KBM-7 (cell line): ENCODE measurements around the gene TFIP11.
"Not testable (repeated sequence)": the region's sequence is repeated elsewhere in the genome, so short reads cannot be mapped to it uniquely, and the experiment has no call there.

Experiments used
- DNase-seq: peaks from one replicate; pipeline ENCODE4 v3.0.0-alpha.2; 2015
- in situ Hi-C: fragments of 300-500 bp; cut with MboI; formaldehyde crosslinking; loops from 2 replicates; pipeline ENCODE4 v1.14.3; 2020; ENCODE audit warnings: low sequenced_read_pairs, low pct_unique_long_range_greater_than_20kb, mixed read lengths

The TFIP11 gene

DNA sequence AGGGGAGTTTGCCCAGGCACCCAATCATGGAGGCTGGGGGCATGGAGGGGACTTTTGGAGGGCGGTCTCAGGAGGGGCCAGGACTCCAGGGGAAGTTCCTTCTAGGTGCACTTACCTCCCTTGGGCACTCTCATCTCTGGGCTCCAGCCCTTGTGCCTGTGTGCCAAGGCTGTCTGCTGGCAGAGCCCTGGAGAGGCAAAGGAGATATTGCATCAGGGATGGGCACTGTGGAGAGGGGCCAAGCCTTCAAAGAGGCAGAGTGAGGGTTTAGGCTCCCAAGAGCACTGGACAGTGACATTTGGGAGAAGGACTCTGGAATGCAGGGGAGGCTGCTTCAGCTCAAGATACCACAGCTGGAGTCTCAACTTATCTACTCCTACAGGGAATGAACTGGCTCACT is 32.2 kb upstream of the TFIP11 start:
- DNase-seq = no peak
- in situ Hi-C loops = no loop called here

DNA sequence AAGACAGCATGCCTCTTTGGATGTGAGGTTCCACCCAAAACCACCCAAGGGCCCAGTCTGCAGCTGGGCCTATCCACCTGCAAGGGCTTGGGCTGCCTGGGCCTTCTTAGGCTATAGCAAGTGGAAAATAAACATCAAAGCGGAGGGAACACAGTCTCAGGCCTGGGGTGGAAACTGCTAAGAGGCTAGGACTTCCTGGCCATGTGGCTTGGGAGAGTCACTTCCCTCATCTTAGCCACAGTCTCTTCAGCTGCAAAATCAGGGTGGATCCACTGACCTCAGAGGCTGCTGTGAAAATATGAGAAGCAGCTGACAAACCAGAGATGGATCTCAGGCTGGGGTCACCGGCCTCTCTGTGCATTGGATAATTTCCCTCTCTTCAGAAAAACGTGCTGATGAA is 30.6 kb upstream of the TFIP11 start:
- in situ Hi-C loops = no loop called here

DNA sequence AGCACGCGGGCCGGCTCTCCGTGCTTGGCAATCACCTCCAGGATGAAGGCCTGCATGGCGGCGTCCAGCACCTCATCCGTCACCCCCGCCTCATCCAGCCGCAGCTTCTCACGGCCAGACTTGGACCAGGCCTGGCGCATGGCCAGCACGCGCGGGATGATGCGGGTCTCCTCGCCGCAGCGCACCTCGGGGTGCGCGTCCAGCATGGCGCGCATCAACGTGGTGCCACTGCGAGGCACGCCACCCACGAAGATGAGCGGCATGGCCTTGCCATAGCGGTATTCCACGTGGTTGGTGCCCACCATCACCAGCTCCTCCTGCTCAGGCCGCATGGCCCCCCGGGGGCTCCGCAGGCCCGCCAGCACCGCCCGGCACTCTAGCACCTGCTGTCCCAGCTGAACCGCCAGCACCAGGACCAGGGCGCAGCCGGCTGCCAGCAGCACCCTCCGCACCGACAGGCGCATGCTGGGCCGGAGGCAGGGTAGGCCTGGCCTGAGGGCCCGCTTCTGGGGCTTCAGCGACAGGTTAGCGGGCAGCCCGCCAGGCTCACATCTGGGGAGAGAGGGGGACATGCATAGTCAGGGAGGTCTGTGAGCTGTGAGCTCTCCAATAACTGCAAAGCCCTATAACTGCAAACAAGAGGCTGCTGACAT is 29.0 kb upstream of the TFIP11 start:
- in situ Hi-C loops = no loop called here
- no peak for DNase-seq

More for the DNA sequence above, 30.6 kb upstream of the TFIP11 start:
- peak; percentile 57 for DNase-seq

DNA sequence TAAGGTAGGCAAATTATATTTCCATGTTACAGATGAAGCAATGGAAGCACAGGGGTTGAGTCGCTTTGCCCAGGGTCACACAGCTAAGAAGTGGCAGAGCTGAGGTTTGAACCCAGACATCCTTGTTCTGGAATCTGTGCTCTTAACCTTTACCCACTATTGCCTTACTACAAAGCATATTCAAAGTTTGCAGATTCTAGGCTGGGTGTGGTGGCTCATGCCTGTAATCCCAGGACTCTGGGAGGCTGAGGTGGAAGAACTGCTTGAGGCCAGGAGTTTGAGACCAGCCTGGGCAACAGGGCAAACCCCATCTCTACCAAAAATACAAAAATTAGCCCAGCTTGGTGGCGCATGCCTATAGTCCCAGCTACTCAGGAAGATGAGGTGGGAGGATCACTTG is 27.8 kb upstream of the TFIP11 start:
- no peak for DNase-seq
- in situ Hi-C loops = no loop called here

DNA sequence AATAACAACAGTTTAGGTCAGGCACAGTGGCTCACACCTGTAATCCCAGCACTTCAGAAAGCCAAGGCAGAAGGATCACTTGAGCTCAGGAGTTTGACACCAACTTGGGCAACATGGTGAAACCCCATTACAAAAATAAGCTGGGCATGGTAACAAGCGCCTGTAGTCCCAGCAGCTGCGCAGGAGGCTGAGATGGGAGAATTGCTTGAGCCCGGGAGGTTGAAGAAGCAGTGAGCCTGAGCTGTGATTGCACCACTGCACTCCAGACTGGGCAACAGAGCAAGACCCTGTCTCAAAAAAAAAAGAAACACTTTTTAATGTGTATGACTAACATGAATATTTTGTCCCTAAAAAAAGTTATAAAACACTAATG is 24.5 kb upstream of the TFIP11 start:
- DNase-seq = no peak
- in situ Hi-C loops = no loop called here

DNA sequence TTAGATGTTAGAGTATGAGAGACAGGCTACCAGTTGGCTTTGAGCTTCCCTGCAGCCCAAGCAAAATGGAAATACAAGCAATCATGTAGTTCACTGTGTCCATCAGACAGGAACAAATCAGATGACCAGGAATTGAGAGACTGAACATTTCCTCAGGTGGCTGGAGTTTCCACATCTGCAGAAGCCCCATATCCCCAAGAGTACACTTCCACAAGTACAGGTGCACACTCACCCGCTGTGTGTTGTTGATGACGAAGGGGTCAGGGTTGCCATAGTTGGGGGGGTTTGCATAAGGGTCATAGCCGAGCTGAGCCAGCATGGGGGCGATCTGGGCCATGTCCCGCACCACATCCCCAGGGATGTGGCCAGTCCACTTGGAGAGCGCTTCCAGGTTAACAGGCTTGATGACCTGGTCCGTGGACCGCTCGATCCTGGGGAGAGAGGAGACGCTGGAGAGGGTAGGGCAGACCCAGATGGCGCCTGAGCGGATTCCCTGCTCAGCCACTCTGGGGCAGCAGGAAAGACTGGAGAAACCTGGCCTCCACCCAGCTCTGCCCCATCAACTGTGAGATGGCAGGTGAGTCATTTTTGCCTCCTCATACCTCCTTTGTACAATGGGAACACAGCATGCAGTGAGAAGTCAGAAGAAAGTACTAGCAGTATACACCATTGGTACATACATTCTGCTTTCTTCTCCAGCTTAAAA is 23.9 kb upstream of the TFIP11 start:
- DNase-seq = no peak
- in situ Hi-C loops = no loop called here

DNA sequence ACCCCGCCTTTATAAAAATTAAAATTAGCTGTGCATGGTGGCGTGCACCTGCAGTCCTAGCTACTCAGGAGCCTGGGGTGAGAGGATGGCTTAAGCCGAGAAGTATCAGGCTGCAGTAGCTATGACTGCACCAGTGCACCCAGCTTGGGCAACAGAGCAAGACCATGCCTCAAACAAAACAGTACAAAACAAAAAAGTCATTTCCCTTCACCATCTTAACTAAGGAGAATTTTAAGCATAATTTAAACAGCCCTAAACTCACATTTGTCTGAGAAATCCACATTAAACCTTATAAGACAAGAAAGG is 23.3 kb upstream of the TFIP11 start:
- no peak for DNase-seq
- in situ Hi-C loops = no loop called here

DNA sequence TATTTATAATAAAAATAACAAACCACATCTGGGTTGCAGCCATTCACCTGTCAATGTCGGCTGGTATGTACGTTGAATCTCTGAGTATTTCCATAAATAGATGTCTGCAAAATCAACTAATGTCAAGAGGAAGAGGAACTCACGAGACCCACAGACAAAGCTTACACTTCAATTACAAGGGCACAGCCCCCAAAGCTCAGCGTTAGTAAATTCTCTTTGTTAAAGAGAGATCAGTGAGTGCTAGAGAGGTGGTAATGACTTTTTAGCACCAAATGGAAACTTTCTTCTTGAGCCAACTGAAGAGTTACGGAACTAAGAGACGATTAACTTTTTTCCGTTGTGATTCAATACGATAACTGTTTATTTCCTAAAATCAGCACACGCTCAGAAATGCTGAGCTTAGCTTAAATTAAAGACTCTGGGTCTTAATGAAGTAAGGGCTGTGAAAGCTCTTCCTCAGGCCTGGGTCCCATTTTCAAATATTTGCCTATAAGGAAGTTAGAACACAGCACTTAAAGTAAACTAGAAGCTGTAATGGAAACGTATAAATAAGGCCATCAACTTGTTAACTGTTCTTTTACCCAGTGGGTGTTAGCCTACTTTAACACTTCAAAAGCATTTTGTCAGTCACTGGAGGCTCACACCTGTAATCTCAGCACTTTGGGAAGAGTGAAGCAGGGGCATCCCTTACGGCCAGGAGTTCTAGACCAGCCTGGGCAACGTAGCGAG is 22.8 kb upstream of the TFIP11 start:
- peak; percentile 30 for DNase-seq
- in situ Hi-C loops = no loop called here

DNA sequence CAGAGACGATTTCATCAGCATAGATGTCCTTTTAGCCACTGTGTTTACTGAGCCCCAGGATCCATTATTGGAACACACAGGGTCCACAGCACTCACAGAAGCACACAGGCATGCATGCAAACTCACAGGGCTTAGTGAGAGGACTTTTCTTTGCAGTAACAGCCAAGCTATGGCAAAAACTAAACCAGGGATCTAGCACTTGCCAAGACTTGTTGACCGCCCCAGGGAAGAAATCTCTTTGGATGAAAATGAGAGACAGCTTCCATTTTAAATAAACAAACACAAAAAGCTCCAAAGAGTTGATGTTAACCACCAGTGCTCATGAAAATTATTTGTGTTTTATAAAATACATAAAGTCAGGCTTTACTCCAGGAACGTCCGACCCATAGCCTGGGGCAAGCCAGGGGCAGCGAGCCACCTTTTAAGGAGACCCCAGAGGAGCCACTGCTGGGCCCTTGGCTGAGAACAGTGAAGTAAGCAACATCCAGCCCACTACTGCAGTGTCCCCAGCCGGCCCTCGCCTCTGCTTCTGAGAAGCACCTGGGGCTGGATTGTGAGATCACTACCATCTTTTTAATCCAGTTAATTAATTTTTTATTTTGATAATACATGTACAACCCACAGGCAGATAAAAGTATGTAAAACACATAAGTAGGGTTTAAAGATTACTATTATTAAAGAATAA is 22.0 kb upstream of the TFIP11 start:
- in situ Hi-C loops = no loop called here

DNA sequence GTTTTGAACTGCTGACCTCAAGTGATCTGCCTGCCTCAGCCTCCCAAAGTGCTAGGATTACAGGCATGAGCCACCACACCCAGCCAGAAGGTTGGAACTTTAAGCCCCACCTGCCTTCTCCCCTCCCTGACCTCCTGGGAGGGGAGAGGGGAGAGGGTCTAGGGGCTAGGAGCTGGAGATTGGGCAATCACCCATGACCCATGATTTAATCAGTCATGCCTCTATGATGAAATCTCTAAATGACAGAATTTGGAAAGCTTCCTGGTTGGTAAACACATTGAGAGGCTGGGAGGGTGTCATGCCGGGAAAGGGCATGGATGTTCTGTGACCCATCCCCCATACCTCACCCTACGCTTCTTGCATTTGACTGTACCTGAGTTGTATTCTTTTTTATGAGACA is 17.1 kb upstream of the TFIP11 start:
- in situ Hi-C loops = no loop called here
- no peak for DNase-seq

More for the DNA sequence above, 22.0 kb upstream of the TFIP11 start:
- no peak for DNase-seq

DNA sequence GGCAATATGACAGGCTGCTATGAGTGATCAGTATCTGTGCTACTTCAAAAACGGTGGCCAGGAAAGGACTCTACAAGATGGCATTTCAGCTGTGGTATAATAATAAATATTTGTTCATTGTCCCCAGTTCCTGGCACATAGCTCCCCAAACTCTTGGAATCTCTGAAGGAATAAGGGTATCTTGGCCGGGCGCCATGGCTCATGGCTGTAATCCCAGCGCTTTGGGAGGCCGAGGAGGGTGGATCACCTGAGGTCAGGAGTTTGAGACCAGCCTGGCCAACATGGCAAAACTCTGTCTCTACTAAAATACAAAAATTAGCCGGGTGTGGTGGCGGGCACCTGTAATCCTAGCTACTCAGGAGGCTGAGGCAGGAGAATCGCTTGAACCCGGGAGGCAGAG is 16.2 kb upstream of the TFIP11 start:
- in situ Hi-C loops, DNase-seq: not testable (repeated sequence)

DNA sequence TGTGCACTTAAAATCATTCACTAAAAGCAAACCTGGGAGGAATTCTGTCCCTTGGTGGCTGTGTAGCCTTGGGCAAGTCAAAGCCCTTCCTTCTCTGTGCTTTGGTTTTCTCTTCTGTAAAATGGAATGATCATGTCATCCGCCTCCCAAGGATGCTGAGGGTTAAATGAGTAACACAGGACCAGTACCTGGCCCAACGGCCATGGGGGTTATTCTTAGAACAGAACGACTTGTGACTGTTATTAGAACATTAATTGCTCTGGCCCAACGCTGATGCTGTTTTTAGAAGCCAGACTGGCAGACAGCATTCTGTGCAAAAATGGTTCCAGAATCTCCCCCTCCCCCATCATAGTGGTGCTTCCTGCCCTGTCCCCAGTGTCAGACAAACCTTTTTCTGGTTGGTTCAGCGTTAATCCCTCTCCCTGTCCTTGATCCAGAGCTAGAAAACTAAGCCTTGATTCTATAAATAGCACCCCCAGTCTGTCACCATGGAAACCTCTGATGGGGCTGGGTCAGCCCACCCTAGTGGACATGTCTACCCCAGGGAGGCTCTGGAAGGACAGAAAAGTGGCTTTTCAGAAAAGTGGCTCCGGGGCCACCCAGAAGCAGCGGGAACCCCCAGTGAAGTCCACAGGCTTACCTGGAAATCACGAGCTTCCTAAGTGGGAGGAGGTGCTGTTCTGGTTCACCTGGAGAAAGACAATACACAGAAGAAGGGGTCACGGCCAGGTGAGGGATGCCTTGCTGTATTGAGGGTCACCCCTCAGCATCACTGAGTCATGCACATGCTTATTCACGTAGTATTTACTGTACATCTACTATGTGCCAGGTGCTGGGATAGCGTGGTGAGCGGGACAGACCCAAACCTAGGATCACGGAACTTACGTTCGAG is 15.5 kb upstream of the TFIP11 start:
- in situ Hi-C loops = no loop called here
- no peak for DNase-seq

DNA sequence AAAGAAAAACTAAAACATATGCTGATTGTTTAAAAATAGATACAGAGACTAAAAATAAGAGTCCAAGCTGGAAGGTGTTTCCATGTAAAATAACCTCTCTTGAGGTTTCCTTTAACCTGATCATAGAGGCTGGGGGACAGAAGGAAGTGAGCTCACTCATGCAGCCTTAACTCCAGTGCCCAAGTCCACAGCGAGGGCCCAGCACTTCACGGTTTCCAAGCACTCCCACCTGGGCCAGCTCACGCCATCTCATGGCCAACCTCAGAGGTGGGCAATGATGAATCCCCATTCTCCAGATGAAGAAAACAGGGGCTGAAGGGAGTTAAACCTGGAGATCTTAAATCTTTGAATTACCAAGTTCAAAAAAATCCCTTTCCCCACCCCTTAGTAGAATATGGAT is 14.9 kb upstream of the TFIP11 start:
- DNase-seq = no peak
- in situ Hi-C loops = no loop called here

DNA sequence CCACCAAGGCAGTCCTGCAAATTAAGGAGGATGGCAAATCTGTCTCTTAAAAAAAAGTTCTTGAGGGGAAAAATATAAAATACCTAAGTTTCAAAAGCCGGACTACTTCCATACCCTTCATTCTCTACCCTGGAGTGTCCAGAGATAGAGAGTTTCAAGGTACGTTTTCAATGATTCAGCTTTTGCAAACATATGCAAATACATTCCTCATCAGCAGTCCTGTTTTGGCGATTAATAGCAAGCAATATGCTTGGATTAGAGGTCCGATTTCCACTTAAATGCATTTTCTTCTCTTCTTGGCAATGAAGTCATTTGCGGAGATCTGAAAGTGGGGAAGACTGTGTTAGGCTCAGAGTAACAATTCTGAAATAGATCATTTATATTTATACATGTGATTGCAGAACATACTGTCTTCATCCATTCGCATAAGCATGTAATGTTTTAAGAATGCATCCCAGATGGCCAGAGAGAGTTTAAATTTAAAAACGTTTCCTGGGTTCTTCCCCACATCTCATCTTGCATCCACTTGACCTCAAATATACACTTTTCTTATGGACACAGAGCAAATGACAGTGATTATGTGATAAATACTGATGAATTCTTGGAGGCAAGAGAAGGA is 13.8 kb upstream of the TFIP11 start:
- DNase-seq = no peak
- in situ Hi-C loops = no loop called here

DNA sequence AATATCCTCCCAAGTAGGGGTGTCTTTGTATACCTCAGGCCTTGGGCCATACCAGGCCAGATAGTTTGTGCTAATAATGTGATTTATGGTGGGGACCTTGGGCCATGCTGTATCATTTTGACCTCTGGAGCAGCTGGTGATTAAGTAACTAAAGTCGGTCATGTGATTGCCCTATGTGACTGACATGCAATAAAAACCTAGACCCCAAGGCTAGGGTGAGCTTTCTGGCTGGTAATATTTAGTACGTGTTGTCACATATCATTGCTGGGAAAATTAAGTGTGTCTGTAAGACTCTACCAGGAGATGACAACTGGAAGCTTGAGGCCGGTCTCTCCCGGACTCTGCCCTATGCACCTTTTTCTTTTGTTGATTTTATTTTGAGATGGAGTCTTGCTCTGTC is 12.6 kb upstream of the TFIP11 start:
- in situ Hi-C loops = no loop called here
- no peak for DNase-seq

DNA sequence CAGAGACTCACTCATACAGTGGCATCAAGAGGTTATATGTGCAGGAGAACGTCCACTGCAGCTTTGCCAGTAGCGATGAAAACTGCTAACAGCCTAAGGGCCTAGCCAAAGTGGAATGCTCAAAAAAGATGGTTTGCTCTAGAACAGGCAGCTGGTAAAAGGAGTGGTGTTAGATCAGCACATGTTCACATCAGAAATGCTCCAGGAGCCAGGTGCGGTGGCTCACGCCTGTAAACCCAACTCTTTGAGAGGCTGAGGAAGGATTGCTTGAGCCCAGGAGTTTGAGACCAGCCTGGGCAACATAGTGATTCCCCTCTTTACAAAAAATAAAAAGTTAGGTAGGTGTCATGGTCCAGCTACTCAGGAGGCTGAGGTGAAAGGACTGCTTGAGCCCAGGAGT is 10.3 kb upstream of the TFIP11 start:
- in situ Hi-C loops = no loop called here
- no peak for DNase-seq

DNA sequence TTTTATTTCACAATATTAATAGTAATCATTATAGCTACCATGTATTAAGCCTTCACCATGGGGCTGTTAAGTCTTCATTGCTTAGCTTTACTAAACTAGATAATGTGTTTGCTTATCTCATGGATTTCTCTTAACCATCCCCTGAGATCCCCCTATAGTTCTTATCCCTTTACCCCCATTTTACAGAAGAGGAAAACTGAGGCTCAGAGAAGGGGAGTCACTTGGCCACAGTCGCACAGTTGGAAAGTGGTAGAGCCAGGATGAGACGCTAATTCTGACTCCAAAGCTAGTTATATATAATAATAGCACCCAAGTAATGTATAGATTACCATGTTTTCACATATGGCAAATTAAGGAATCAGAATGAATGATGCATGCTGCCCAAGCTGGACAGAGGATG is 9.7 kb upstream of the TFIP11 start:
- no peak for DNase-seq
- in situ Hi-C loops = no loop called here

DNA sequence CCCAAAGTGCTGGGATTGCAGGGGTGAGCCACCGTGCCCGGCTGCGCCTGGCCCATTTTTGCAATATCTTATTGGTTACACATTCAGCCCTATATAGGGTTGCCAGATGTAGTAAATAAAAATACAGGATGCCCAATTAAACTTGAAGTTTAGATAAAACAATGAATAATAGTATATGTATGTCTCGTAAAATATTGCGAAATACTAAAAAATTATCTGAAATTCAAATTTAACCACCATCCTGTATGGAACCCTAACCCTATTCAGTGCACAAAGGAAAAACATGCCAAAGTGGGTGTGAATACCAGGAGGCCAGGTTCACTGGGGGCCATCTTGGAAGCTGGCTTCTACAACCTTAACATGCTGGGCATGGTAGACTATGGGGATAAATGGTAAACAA is 5.2 kb upstream of the TFIP11 start:
- in situ Hi-C loops = no loop called here
- DNase-seq = no peak

DNA sequence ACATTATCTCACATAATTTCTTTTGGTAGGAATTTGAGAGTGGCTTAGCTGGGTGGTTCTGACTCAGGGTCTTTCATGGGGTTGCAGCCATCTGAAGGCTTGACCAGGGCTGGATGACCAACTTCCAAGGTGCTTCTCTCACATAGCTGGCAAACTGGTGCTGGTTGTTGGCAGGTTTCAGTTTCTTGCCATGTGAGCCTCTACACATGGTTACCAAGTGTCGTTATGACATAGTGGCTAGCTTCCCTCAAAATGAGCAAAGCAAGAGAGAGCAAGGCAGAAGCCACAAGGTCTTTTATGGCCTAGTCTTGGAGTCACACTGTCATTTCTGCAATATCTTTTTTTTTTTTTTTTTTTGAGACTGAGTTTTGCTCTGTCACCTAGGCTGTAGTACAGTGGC is 4.2 kb upstream of the TFIP11 start:
- DNase-seq = no peak
- in situ Hi-C loops = no loop called here
